Neural cell (in vitro differentiated cells): ENCODE results near the gene ZSWIM5.

Experiments
- EP300 ChIP-seq: fragments of 450-650 bp; conservative IDR thresholded peaks from 2 replicates; pipeline ENCODE4 v1.6.1; 2014; ENCODE audit warnings: antibody characterized with exemption, mild to moderate bottlenecking, moderate library complexity; ENCODE audit not compliant: poor library complexity, severe bottlenecking
- EZH2 ChIP-seq: fragments of 200-600, 300-800 bp; shearing (Covaris generic), sonication (generic); IDR thresholded peaks from 2 replicates; pipeline ENCODE4 v1.6.1; 2014; ENCODE audit warnings: antibody characterized with exemption, low read length, borderline replicate concordance, mild to moderate bottlenecking; ENCODE audit not compliant: insufficient read depth, poor library complexity, severe bottlenecking
- POLR2AphosphoS5 ChIP-seq: IDR thresholded peaks from 2 replicates; pipeline ENCODE4 v1.6.1; 2012
- RAD21 ChIP-seq: fragments of 450-650 bp; conservative IDR thresholded peaks from 2 replicates; pipeline ENCODE4 v1.6.1; 2014; ENCODE audit warnings: antibody characterized with exemption, mild to moderate bottlenecking, moderate library complexity
- REST ChIP-seq: IDR thresholded peaks from 2 replicates; pipeline ENCODE4 v1.6.1; 2012; ENCODE audit warnings: borderline replicate concordance
- TF ChIP-seq, protein P1 (sequence below): fragments of 450-650 bp; IDR thresholded peaks from 2 replicates; pipeline ENCODE4 v1.5.1; 2014; ENCODE audit warnings: antibody characterized with exemption, mild to moderate bottlenecking, moderate library complexity; ENCODE audit not compliant: poor library complexity, severe bottlenecking

DNA sequence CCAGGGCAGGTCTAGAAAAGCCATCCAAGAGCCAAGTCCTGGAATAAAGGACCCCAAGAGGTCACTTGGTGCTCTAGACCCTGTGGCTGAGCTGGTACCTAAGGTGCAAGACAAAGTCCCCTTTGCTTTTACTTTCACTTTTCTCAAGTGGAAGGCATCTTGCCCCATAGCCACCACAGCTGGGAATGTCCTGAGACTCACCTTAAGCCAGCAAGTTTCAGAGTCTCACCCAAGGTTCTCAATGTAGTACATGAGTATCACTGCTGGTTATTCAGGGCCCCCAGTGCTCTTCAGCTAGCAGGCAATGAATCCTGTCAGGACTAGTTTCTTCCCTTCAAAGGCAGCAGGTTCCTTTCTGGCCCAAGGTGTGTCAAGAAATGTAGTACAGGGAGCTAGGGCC is 126.9 kb downstream of the ZSWIM5 start:
- TF ChIP-seq, protein P1, sequence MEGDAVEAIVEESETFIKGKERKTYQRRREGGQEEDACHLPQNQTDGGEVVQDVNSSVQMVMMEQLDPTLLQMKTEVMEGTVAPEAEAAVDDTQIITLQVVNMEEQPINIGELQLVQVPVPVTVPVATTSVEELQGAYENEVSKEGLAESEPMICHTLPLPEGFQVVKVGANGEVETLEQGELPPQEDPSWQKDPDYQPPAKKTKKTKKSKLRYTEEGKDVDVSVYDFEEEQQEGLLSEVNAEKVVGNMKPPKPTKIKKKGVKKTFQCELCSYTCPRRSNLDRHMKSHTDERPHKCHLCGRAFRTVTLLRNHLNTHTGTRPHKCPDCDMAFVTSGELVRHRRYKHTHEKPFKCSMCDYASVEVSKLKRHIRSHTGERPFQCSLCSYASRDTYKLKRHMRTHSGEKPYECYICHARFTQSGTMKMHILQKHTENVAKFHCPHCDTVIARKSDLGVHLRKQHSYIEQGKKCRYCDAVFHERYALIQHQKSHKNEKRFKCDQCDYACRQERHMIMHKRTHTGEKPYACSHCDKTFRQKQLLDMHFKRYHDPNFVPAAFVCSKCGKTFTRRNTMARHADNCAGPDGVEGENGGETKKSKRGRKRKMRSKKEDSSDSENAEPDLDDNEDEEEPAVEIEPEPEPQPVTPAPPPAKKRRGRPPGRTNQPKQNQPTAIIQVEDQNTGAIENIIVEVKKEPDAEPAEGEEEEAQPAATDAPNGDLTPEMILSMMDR, result no peak
- TF ChIP-seq POLR2AphosphoS5 (no peak), EP300 (no peak), REST (no peak), EZH2 (no peak), RAD21 (no peak)
